ENCODE data around the gene MAP4K2. TPM values are rescaled to one million over a fixed set of nuclear protein-coding genes. Genes with fewer than 3 reads are reported as not detected.

The MAP4K2 gene
- total RNA-seq, 1 experiment from 2014 or later: 24.7 TPM

- H3K18ac ChIP-seq (ENCODE audit: insufficient read length, low read depth, low read length): no peak within 1 kb of the TSS
- no peaks in the 10 kb centered on the region for H4K20me1 ChIP-seq (ENCODE audit: control insufficient read depth, insufficient read depth, insufficient read length)
- Mint-ChIP-seq H3K36me3 (ENCODE audit: insufficient read depth in 1 of 3, low read depth in 3 of 3) (peaks cover 10 to 30% (median 23%) of the 10 kb centered on the region in 3 experiments; a peak in 6 of 7 replicates), H3K4me1 (peaks cover 57 to 69% of the 10 kb centered on the region in 2 experiments), H3K4me3 (peak within 1 kb of the TSS in 1 of 2 experiments; percentile 64; a peak in 4 of 5 replicates), H3K27ac (peak within 1 kb of the TSS; percentile 91 to 97 (median 96); a peak in 6 of 7 replicates), H3K9me3 (no peaks in the 10 kb centered on the region; a peak in 1 of 5 replicates), H3K27me3 (ENCODE audit: low read depth) (no peaks in the 10 kb centered on the region; the same call in 1 of the 2 replicates)
- H2BK12ac ChIP-seq (ENCODE audit: insufficient read length, low read depth, low read length): no peak within 1 kb of the TSS
- no peaks in the 10 kb centered on the region for H3K9me3 ChIP-seq (ENCODE audit: control insufficient read depth, low read depth, low read length)
- no peak within 1 kb of the TSS for H2AFZ ChIP-seq (ENCODE audit: low read length)
- no peaks in the 10 kb centered on the region for H3K23me2 ChIP-seq (ENCODE audit: insufficient read length, low read depth, low read length, poor library complexity, severe bottlenecking)
- no CpG with 5 or more reads among the region's 24 CpGs for whole genome bisulfite sequencing (ENCODE audit: extremely low coverage, insufficient read length, low lambda C conversion rate)
- no peak within 1 kb of the TSS for H4K8ac ChIP-seq (replicated peaks; ENCODE audit: insufficient read length, low read depth, low read length)
- H4K5ac ChIP-seq (ENCODE audit: insufficient read length, low read depth, low read length): no peak within 1 kb of the TSS
- no peak within 1 kb of the TSS for H3K4ac ChIP-seq (ENCODE audit: low read depth, low read length)
- no peak within 1 kb of the TSS for H2AK5ac ChIP-seq (ENCODE audit: insufficient read length, low read length)
- H3K23ac ChIP-seq (ENCODE audit: insufficient read length, low read depth, low read length): no peak within 1 kb of the TSS
- H3K9ac ChIP-seq (ENCODE audit: extremely low read depth, insufficient read length, low read length): no peak within 1 kb of the TSS
- H3K27me3 ChIP-seq (ENCODE audit: insufficient read depth, low read length): no peaks in the 10 kb centered on the region
- H2BK20ac ChIP-seq (ENCODE audit: low read depth, low read length, poor library complexity, severe bottlenecking): no peak within 1 kb of the TSS
- no peak within 1 kb of the TSS for H2BK15ac ChIP-seq (ENCODE audit: low read depth, low read length)
- no peaks in the 10 kb centered on the region for H3K79me2 ChIP-seq (ENCODE audit: insufficient read depth, low read length)
- no peak for TF ChIP-seq CTCF (conservative IDR thresholded peaks at IDR 0.05)
- no peak within 1 kb of the TSS for H3K14ac ChIP-seq (ENCODE audit: insufficient read depth, low read length)
- no peak within 1 kb of the TSS for H3T11ph ChIP-seq (ENCODE audit: low read length)
- peak; percentile 91 for DNase-seq
- no peak within 1 kb of the TSS for H4K91ac ChIP-seq (ENCODE audit: insufficient read length, low read depth, low read length)
- H2BK120ac ChIP-seq (ENCODE audit: low read depth, low read length, poor library complexity, severe bottlenecking): no peak within 1 kb of the TSS
- no peak within 1 kb of the TSS for H3K27ac ChIP-seq (ENCODE audit: insufficient read length, low read depth, low read length)
- H3K4me2 ChIP-seq (ENCODE audit: insufficient read depth, insufficient read length, low read length): no peak within 1 kb of the TSS
- H3K56ac ChIP-seq (ENCODE audit: insufficient read length, low read depth, low read length): no peak within 1 kb of the TSS
- H3K4me1 ChIP-seq (ENCODE audit: insufficient read depth, low read length): peaks cover 4% of the 10 kb centered on the region; the same call in 1 of the 2 replicates
- H2BK5ac ChIP-seq (ENCODE audit: insufficient read length, low read length): no peak within 1 kb of the TSS
- H3K79me1 ChIP-seq (ENCODE audit: insufficient read depth, low read depth, low read length, poor library complexity, severe bottlenecking): no peaks in the 10 kb centered on the region
Measured at GRCh38 chr11:64759722-64760719, 43.0 kb downstream of the MAP4K2 start, which contains the start of gene PYGM. Gene PYGM (minus strand): TSS chr11:64759974. CDS start chr11:64759898, 76 bp downstream.

Data from H9 (cell line).